Stimulated activated memory B cell treated with anti-CD40 and anti-IgM and Interleukin-4, amounts not matched to agents 10 μg/mL and 1 μg/mL and 100 μg/mL, for 72 hours (primary cell): ENCODE data around the gene ENTPD1.

ENCODE experiments used
- ATAC-seq: fragments of 150-1000 bp; cut with Tn5 transposase; 2 replicates; pipeline ENCODE4 v1.10.0; 2021
- H3K27ac Mint-ChIP-seq: one replicate; pipeline ENCODE4 v1.8.0; 2022; ENCODE audit warnings: mild to moderate bottlenecking, mixed read lengths
- H3K27me3 Mint-ChIP-seq: one replicate; pipeline ENCODE4 v1.8.0; 2022; ENCODE audit warnings: mixed read lengths
- H3K36me3 Mint-ChIP-seq: one replicate; pipeline ENCODE4 v1.8.0; 2022; ENCODE audit warnings: mixed read lengths
- H3K4me1 Mint-ChIP-seq: one replicate; pipeline ENCODE4 v1.8.0; 2022; ENCODE audit warnings: mixed read lengths
- H3K4me3 Mint-ChIP-seq: one replicate; pipeline ENCODE4 v1.8.0; 2022; ENCODE audit warnings: mild to moderate bottlenecking, moderate library complexity, mixed read lengths
- H3K9me3 Mint-ChIP-seq: one replicate; pipeline ENCODE4 v1.8.0; 2022; ENCODE audit warnings: mixed read lengths

Gene ENTPD1

GRCh38 chr10:95820363-95820762, 64.4 kb downstream of the ENTPD1 start:
- Mint-ChIP-seq H3K4me1 (peaks cover 67% of the 10 kb centered on the region), H3K27me3 (no peaks in the 10 kb centered on the region), H3K9me3 (peaks cover 3% of the 10 kb centered on the region), H3K36me3 (peaks cover 49% of the 10 kb centered on the region), H3K27ac (peak overlapping the region; percentile 75), H3K4me3 (peak overlapping the region; percentile 33)
- ATAC-seq: peak; percentile 81

GRCh38 chr10:95821720-95822119, 65.8 kb downstream of the ENTPD1 start:
- peaks cover 42% of the 10 kb centered on the region for H3K36me3 Mint-ChIP-seq
- H3K9me3 Mint-ChIP-seq: peaks cover 3% of the 10 kb centered on the region
- no peaks in the 10 kb centered on the region for H3K27me3 Mint-ChIP-seq
- no peak for ATAC-seq
- peak overlapping the region; percentile 75 for H3K27ac Mint-ChIP-seq
- H3K4me1 Mint-ChIP-seq: peaks cover 63% of the 10 kb centered on the region
- H3K4me3 Mint-ChIP-seq: no peak overlapping the region

- Mint-ChIP-seq H3K9me3 (peaks cover 3% of the 10 kb centered on the region), H3K27ac (peak overlapping the region; percentile 83), H3K4me3 (peak overlapping the region; percentile 54), H3K4me1 (peaks cover 71% of the 10 kb centered on the region), H3K36me3 (peaks cover 63% of the 10 kb centered on the region), H3K27me3 (no peaks in the 10 kb centered on the region)
- ATAC-seq: no peak
Observed at GRCh38 chr10:95830044-95830443, 74.1 kb downstream of the ENTPD1 start.

GRCh38 chr10:95831076-95831475, 75.1 kb downstream of the ENTPD1 start:
- Mint-ChIP-seq H3K27me3 (no peaks in the 10 kb centered on the region), H3K27ac (peak overlapping the region; percentile 83), H3K9me3 (peaks cover 3% of the 10 kb centered on the region), H3K36me3 (peaks cover 64% of the 10 kb centered on the region), H3K4me3 (peak overlapping the region; percentile 54), H3K4me1 (peaks cover 81% of the 10 kb centered on the region)
- no peak for ATAC-seq

- ATAC-seq: no peak
- Mint-ChIP-seq H3K27me3 (no peaks in the 10 kb centered on the region), H3K27ac (peak overlapping the region; percentile 83), H3K4me1 (peaks cover 82% of the 10 kb centered on the region), H3K4me3 (peak overlapping the region; percentile 54), H3K9me3 (peaks cover 2% of the 10 kb centered on the region), H3K36me3 (peaks cover 60% of the 10 kb centered on the region)
Observed at GRCh38 chr10:95831515-95831914, 75.6 kb downstream of the ENTPD1 start.

- ATAC-seq: peak; percentile 98
- peak overlapping the region; percentile 83 for H3K27ac Mint-ChIP-seq
- H3K4me1 Mint-ChIP-seq: peaks cover 87% of the 10 kb centered on the region
- no peaks in the 10 kb centered on the region for H3K27me3 Mint-ChIP-seq
- no peaks in the 10 kb centered on the region for H3K9me3 Mint-ChIP-seq
- peak overlapping the region; percentile 84 for H3K4me3 Mint-ChIP-seq
- H3K36me3 Mint-ChIP-seq: peaks cover 56% of the 10 kb centered on the region
Observed at GRCh38 chr10:95832216-95833041, 76.5 kb downstream of the ENTPD1 start.

- ATAC-seq: no peak
- Mint-ChIP-seq H3K9me3 (no peaks in the 10 kb centered on the region), H3K4me3 (peak overlapping the region; percentile 84), H3K27me3 (no peaks in the 10 kb centered on the region), H3K27ac (peak overlapping the region; percentile 83), H3K4me1 (peaks cover 94% of the 10 kb centered on the region), H3K36me3 (peaks cover 50% of the 10 kb centered on the region)
Observed at GRCh38 chr10:95833042-95833610, 77.2 kb downstream of the ENTPD1 start.

GRCh38 chr10:95834406-95834805, 78.4 kb downstream of the ENTPD1 start:
- Mint-ChIP-seq H3K4me3 (peak overlapping the region; percentile 39), H3K4me1 (peaks cover 100% of the 10 kb centered on the region), H3K27ac (peak overlapping the region; percentile 83), H3K36me3 (peaks cover 43% of the 10 kb centered on the region), H3K27me3 (no peaks in the 10 kb centered on the region), H3K9me3 (no peaks in the 10 kb centered on the region)
- no peak for ATAC-seq

GRCh38 chr10:95835149-95835860, 79.3 kb downstream of the ENTPD1 start:
- H3K27ac Mint-ChIP-seq: peak overlapping the region; percentile 83
- ATAC-seq: no peak
- no peak overlapping the region for H3K4me3 Mint-ChIP-seq
- no peaks in the 10 kb centered on the region for H3K27me3 Mint-ChIP-seq
- H3K9me3 Mint-ChIP-seq: no peaks in the 10 kb centered on the region
- H3K36me3 Mint-ChIP-seq: peaks cover 39% of the 10 kb centered on the region
- H3K4me1 Mint-ChIP-seq: peaks cover 100% of the 10 kb centered on the region

- H3K27me3 Mint-ChIP-seq: no peaks in the 10 kb centered on the region
- no peak for ATAC-seq
- H3K36me3 Mint-ChIP-seq: peaks cover 39% of the 10 kb centered on the region
- peaks cover 100% of the 10 kb centered on the region for H3K4me1 Mint-ChIP-seq
- H3K4me3 Mint-ChIP-seq: no peak overlapping the region
- peak overlapping the region; percentile 83 for H3K27ac Mint-ChIP-seq
- no peaks in the 10 kb centered on the region for H3K9me3 Mint-ChIP-seq
Observed at GRCh38 chr10:95835911-95836310, 79.9 kb downstream of the ENTPD1 start.

- Mint-ChIP-seq H3K36me3 (peaks cover 32% of the 10 kb centered on the region), H3K4me3 (no peak overlapping the region), H3K27ac (peak overlapping the region; percentile 83), H3K27me3 (no peaks in the 10 kb centered on the region), H3K9me3 (no peaks in the 10 kb centered on the region), H3K4me1 (peaks cover 99% of the 10 kb centered on the region)
- ATAC-seq: no peak
Observed at GRCh38 chr10:95836610-95837355, 80.8 kb downstream of the ENTPD1 start.

- Mint-ChIP-seq H3K27me3 (no peaks in the 10 kb centered on the region), H3K4me3 (peak overlapping the region; percentile 40), H3K27ac (peak overlapping the region; percentile 83), H3K4me1 (peaks cover 99% of the 10 kb centered on the region), H3K9me3 (no peaks in the 10 kb centered on the region), H3K36me3 (peaks cover 28% of the 10 kb centered on the region)
- peak; percentile 47 for ATAC-seq
Observed at GRCh38 chr10:95837356-95837776, 81.4 kb downstream of the ENTPD1 start.

GRCh38 chr10:95837783-95838182, 81.8 kb downstream of the ENTPD1 start:
- Mint-ChIP-seq H3K4me1 (peaks cover 94% of the 10 kb centered on the region), H3K27me3 (no peaks in the 10 kb centered on the region), H3K4me3 (peak overlapping the region; percentile 40), H3K27ac (peak overlapping the region; percentile 83), H3K36me3 (peaks cover 28% of the 10 kb centered on the region), H3K9me3 (no peaks in the 10 kb centered on the region)
- peak; percentile 85 for ATAC-seq

GRCh38 chr10:95840121-95840520, 84.2 kb downstream of the ENTPD1 start:
- H3K4me3 Mint-ChIP-seq: no peak overlapping the region

GRCh38 chr10:95840681-95841080, 84.7 kb downstream of the ENTPD1 start:
- no peak for ATAC-seq
- Mint-ChIP-seq H3K36me3 (peaks cover 41% of the 10 kb centered on the region), H3K9me3 (no peaks in the 10 kb centered on the region), H3K4me3 (peak overlapping the region; percentile 8), H3K4me1 (peaks cover 65% of the 10 kb centered on the region), H3K27ac (peak overlapping the region; percentile 83), H3K27me3 (no peaks in the 10 kb centered on the region)

More at GRCh38 chr10:95840121-95840520, 84.2 kb downstream of the ENTPD1 start:
- H3K36me3 Mint-ChIP-seq: peaks cover 37% of the 10 kb centered on the region
- no peaks in the 10 kb centered on the region for H3K9me3 Mint-ChIP-seq
- peak overlapping the region; percentile 83 for H3K27ac Mint-ChIP-seq
- ATAC-seq: no peak
- no peaks in the 10 kb centered on the region for H3K27me3 Mint-ChIP-seq
- H3K4me1 Mint-ChIP-seq: peaks cover 71% of the 10 kb centered on the region
